ENCODE results near the gene KIAA1217. TPM values are rescaled to one million over a fixed set of nuclear protein-coding genes. Genes with fewer than 3 reads are reported as not detected.

Gene KIAA1217
- total RNA-seq, 1 experiment from 2014 or later = 23.4 TPM

DNA sequence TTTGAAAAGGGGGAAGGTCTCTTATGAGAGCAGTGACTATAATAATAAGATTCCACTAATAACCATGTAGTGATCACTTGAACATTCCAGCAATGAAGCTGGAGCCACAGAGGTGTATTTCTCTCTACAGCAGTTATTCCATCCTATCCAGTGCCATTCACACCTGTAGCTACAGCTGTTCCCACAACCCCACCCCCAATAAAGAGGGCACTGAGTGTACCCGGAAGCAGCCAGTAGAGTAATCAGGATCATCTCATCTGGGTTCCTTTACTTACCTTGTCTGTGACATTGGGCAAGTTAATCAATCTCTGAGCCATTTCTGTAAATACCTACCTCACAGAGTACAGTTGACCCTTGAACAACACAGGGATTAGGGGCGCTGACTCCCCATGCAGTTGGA, 188.7 kb downstream of the KIAA1217 start:
- TF ChIP-seq, protein P1, sequence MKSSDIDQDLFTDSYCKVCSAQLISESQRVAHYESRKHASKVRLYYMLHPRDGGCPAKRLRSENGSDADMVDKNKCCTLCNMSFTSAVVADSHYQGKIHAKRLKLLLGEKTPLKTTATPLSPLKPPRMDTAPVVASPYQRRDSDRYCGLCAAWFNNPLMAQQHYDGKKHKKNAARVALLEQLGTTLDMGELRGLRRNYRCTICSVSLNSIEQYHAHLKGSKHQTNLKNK (CRISPR knock-in tag; IDR thresholded peaks at IDR 0.05) = no peak
- TF ChIP-seq, protein P2, sequence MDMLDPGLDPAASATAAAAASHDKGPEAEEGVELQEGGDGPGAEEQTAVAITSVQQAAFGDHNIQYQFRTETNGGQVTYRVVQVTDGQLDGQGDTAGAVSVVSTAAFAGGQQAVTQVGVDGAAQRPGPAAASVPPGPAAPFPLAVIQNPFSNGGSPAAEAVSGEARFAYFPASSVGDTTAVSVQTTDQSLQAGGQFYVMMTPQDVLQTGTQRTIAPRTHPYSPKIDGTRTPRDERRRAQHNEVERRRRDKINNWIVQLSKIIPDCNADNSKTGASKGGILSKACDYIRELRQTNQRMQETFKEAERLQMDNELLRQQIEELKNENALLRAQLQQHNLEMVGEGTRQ (CRISPR knock-in tag; IDR thresholded peaks at IDR 0.05) = no peak
- no peak for TF ChIP-seq ELF4 (CRISPR knock-in tag; IDR thresholded peaks at IDR 0.05; ENCODE audit: low read depth)
- TF ChIP-seq, protein P3, sequence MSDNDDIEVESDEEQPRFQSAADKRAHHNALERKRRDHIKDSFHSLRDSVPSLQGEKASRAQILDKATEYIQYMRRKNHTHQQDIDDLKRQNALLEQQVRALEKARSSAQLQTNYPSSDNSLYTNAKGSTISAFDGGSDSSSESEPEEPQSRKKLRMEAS (CRISPR knock-in tag; IDR thresholded peaks at IDR 0.05) = no peak
- TF ChIP-seq, protein P4, sequence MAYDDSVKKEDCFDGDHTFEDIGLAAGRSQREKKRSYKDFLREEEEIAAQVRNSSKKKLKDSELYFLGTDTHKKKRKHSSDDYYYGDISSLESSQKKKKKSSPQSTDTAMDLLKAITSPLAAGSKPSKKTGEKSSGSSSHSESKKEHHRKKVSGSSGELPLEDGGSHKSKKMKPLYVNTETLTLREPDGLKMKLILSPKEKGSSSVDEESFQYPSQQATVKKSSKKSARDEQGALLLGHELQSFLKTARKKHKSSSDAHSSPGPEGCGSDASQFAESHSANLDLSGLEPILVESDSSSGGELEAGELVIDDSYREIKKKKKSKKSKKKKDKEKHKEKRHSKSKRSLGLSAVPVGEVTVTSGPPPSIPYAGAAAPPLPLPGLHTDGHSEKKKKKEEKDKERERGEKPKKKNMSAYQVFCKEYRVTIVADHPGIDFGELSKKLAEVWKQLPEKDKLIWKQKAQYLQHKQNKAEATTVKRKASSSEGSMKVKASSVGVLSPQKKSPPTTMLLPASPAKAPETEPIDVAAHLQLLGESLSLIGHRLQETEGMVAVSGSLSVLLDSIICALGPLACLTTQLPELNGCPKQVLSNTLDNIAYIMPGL (CRISPR knock-in tag; IDR thresholded peaks at IDR 0.05) = no peak
- no peak for TF ChIP-seq ZBTB21 (CRISPR knock-in tag; IDR thresholded peaks at IDR 0.05; ENCODE audit: borderline replicate concordance)
- TF ChIP-seq HMGA2 (CRISPR knock-in tag; IDR thresholded peaks at IDR 0.05) = no peak
- no peak for TF ChIP-seq NR1H2 (CRISPR knock-in tag; IDR thresholded peaks at IDR 0.05)
- no peak for TF ChIP-seq SMAD4 (CRISPR knock-in tag; IDR thresholded peaks at IDR 0.05)
- no peak for TF ChIP-seq CREB1 (CRISPR knock-in tag; IDR thresholded peaks at IDR 0.05)
- TF ChIP-seq, protein P5, sequence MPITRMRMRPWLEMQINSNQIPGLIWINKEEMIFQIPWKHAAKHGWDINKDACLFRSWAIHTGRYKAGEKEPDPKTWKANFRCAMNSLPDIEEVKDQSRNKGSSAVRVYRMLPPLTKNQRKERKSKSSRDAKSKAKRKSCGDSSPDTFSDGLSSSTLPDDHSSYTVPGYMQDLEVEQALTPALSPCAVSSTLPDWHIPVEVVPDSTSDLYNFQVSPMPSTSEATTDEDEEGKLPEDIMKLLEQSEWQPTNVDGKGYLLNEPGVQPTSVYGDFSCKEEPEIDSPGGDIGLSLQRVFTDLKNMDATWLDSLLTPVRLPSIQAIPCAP (CRISPR knock-in tag; IDR thresholded peaks at IDR 0.05) = no peak
- TF ChIP-seq, protein P6, sequence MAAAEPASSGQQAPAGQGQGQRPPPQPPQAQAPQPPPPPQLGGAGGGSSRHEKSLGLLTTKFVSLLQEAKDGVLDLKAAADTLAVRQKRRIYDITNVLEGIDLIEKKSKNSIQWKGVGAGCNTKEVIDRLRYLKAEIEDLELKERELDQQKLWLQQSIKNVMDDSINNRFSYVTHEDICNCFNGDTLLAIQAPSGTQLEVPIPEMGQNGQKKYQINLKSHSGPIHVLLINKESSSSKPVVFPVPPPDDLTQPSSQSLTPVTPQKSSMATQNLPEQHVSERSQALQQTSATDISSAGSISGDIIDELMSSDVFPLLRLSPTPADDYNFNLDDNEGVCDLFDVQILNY (CRISPR knock-in tag; IDR thresholded peaks at IDR 0.05) = no peak
- TF ChIP-seq, protein P7, sequence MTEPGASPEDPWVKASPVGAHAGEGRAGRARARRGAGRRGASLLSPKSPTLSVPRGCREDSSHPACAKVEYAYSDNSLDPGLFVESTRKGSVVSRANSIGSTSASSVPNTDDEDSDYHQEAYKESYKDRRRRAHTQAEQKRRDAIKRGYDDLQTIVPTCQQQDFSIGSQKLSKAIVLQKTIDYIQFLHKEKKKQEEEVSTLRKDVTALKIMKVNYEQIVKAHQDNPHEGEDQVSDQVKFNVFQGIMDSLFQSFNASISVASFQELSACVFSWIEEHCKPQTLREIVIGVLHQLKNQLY (CRISPR knock-in tag; IDR thresholded peaks at IDR 0.05) = no peak
- TF ChIP-seq, protein P8, sequence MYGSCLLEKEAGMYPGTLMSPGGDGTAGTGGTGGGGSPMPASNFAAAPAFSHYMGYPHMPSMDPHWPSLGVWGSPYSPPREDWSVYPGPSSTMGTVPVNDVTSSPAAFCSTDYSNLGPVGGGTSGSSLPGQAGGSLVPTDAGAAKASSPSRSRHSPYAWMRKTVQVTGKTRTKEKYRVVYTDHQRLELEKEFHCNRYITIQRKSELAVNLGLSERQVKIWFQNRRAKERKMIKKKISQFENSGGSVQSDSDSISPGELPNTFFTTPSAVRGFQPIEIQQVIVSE (CRISPR knock-in tag; IDR thresholded peaks at IDR 0.05; ENCODE audit: borderline replicate concordance) = no peak
- no peak for TF ChIP-seq KAT7 (CRISPR knock-in tag; IDR thresholded peaks at IDR 0.05; ENCODE audit: borderline replicate concordance)
- DNase-seq (ENCODE audit: low spot score) (no peak), ATAC-seq (no peak)
- Mint-ChIP-seq H3K27me3 (ENCODE audit: low read depth) (no peaks in the 10 kb centered on the region), H3K36me3 (no peaks in the 10 kb centered on the region), H3K4me1 (peaks cover 6% of the 10 kb centered on the region; the same call in 1 of the 2 replicates), H3K4me3 (no peak overlapping the region), H3K27ac (no peak overlapping the region), H3K9me3 (no peaks in the 10 kb centered on the region)
- CTCF ChIA-PET = no interaction called here
- POLR2A ChIA-PET = no interaction called here

DNA sequence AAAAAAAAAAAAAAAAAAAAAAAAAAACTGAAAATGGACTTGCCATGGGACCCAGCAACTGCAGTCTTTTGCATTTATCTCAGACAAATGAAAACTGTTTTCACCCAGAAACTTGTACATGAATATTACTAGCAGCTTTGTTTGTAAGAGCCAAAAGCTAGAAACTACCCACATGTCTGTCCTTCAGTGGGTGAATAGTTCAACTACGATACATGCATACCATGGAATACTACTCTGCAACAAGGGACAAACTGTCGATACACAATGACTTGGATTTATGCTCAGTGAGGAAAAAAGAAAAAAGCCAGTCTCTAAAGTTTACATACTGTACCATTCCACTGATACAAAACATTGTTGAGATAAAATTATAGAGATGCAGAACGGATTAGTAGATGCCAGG, 195.6 kb downstream of the KIAA1217 start:
- ATAC-seq = no peak
- Mint-ChIP-seq H3K27ac (no peak overlapping the region), H3K27me3 (ENCODE audit: low read depth) (no peaks in the 10 kb centered on the region), H3K36me3 (no peaks in the 10 kb centered on the region), H3K4me1 (no peaks in the 10 kb centered on the region), H3K9me3 (no peaks in the 10 kb centered on the region), H3K4me3 (no peak overlapping the region)
- ChIA-PET POLR2A (no interaction called here), CTCF (interaction anchor here (0.7 to 1.0 kb wide), 2 partner anchors 114 to 165 kb away, joined by 3 to 5 read pairs; no protein-coding TSS in a partner anchor)
- DNase-seq (ENCODE audit: low spot score) = no peak
- TF ChIP-seq, protein P3 (CRISPR knock-in tag; IDR thresholded peaks at IDR 0.05) = no peak
- TF ChIP-seq, protein P5 (CRISPR knock-in tag; IDR thresholded peaks at IDR 0.05) = no peak
- TF ChIP-seq ELF4 (CRISPR knock-in tag; IDR thresholded peaks at IDR 0.05; ENCODE audit: low read depth) (no peak), TEAD4 (CRISPR knock-in tag; IDR thresholded peaks at IDR 0.05) (no peak), JAZF1 (CRISPR knock-in tag; IDR thresholded peaks at IDR 0.05) (no peak), TEAD1 (CRISPR knock-in tag; IDR thresholded peaks at IDR 0.05) (no peak), ESRRA (CRISPR knock-in tag; IDR thresholded peaks at IDR 0.05; ENCODE audit: borderline replicate concordance) (no peak), GRHL2 (CRISPR knock-in tag; IDR thresholded peaks at IDR 0.05; ENCODE audit: insufficient replicate concordance, severe bottlenecking) (no peak)
- TF ChIP-seq, protein P9, sequence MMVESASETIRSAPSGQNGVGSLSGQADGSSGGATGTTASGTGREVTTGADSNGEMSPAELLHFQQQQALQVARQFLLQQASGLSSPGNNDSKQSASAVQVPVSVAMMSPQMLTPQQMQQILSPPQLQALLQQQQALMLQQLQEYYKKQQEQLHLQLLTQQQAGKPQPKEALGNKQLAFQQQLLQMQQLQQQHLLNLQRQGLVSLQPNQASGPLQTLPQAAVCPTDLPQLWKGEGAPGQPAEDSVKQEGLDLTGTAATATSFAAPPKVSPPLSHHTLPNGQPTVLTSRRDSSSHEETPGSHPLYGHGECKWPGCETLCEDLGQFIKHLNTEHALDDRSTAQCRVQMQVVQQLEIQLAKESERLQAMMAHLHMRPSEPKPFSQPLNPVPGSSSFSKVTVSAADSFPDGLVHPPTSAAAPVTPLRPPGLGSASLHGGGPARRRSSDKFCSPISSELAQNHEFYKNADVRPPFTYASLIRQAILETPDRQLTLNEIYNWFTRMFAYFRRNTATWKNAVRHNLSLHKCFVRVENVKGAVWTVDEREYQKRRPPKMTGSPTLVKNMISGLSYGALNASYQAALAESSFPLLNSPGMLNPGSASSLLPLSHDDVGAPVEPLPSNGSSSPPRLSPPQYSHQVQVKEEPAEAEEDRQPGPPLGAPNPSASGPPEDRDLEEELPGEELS (CRISPR knock-in tag; IDR thresholded peaks at IDR 0.05) = no peak
- TF ChIP-seq, protein P10, sequence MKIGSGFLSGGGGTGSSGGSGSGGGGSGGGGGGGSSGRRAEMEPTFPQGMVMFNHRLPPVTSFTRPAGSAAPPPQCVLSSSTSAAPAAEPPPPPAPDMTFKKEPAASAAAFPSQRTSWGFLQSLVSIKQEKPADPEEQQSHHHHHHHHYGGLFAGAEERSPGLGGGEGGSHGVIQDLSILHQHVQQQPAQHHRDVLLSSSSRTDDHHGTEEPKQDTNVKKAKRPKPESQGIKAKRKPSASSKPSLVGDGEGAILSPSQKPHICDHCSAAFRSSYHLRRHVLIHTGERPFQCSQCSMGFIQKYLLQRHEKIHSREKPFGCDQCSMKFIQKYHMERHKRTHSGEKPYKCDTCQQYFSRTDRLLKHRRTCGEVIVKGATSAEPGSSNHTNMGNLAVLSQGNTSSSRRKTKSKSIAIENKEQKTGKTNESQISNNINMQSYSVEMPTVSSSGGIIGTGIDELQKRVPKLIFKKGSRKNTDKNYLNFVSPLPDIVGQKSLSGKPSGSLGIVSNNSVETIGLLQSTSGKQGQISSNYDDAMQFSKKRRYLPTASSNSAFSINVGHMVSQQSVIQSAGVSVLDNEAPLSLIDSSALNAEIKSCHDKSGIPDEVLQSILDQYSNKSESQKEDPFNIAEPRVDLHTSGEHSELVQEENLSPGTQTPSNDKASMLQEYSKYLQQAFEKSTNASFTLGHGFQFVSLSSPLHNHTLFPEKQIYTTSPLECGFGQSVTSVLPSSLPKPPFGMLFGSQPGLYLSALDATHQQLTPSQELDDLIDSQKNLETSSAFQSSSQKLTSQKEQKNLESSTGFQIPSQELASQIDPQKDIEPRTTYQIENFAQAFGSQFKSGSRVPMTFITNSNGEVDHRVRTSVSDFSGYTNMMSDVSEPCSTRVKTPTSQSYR (CRISPR knock-in tag; IDR thresholded peaks at IDR 0.05) = no peak
